ENCODE measurements around the gene FAM163B. TPM values are rescaled to one million over a fixed set of nuclear protein-coding genes. Genes with fewer than 3 reads are reported as not detected.
A peak's percentile ranks its signal among the peaks of the same experiment; 100 is the strongest.

Gene FAM163B
- total RNA-seq, 1 experiment from 2014 or later, result 2.0 TPM

GRCh38 chr9:133589454-133590227 is 19.5 kb downstream of the FAM163B start (continued):
- TF ChIP-seq MYBL2 (CRISPR knock-in tag; IDR thresholded peaks at IDR 0.05) (no peak), NFYB (CRISPR knock-in tag; conservative IDR thresholded peaks at IDR 0.05; ENCODE audit: low read depth) (no peak), NFE2L1 (CRISPR knock-in tag; IDR thresholded peaks at IDR 0.05) (no peak), ETV6 (CRISPR knock-in tag; IDR thresholded peaks at IDR 0.05) (peak; percentile 59; the same call in 1 of the 2 replicates), NR1H2 (CRISPR knock-in tag; IDR thresholded peaks at IDR 0.05) (no peak), TEAD1 (CRISPR knock-in tag; IDR thresholded peaks at IDR 0.05) (no peak), NFATC4 (CRISPR knock-in tag; IDR thresholded peaks at IDR 0.05) (no peak), ZNF317 (CRISPR knock-in tag; IDR thresholded peaks at IDR 0.05; ENCODE audit: borderline replicate concordance, low read depth) (no peak)
- TF ChIP-seq, protein P1, sequence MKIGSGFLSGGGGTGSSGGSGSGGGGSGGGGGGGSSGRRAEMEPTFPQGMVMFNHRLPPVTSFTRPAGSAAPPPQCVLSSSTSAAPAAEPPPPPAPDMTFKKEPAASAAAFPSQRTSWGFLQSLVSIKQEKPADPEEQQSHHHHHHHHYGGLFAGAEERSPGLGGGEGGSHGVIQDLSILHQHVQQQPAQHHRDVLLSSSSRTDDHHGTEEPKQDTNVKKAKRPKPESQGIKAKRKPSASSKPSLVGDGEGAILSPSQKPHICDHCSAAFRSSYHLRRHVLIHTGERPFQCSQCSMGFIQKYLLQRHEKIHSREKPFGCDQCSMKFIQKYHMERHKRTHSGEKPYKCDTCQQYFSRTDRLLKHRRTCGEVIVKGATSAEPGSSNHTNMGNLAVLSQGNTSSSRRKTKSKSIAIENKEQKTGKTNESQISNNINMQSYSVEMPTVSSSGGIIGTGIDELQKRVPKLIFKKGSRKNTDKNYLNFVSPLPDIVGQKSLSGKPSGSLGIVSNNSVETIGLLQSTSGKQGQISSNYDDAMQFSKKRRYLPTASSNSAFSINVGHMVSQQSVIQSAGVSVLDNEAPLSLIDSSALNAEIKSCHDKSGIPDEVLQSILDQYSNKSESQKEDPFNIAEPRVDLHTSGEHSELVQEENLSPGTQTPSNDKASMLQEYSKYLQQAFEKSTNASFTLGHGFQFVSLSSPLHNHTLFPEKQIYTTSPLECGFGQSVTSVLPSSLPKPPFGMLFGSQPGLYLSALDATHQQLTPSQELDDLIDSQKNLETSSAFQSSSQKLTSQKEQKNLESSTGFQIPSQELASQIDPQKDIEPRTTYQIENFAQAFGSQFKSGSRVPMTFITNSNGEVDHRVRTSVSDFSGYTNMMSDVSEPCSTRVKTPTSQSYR (CRISPR knock-in tag; IDR thresholded peaks at IDR 0.05), result no peak
- TF ChIP-seq, protein P2, sequence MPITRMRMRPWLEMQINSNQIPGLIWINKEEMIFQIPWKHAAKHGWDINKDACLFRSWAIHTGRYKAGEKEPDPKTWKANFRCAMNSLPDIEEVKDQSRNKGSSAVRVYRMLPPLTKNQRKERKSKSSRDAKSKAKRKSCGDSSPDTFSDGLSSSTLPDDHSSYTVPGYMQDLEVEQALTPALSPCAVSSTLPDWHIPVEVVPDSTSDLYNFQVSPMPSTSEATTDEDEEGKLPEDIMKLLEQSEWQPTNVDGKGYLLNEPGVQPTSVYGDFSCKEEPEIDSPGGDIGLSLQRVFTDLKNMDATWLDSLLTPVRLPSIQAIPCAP (CRISPR knock-in tag; IDR thresholded peaks at IDR 0.05), result no peak
- TF ChIP-seq, protein P3, sequence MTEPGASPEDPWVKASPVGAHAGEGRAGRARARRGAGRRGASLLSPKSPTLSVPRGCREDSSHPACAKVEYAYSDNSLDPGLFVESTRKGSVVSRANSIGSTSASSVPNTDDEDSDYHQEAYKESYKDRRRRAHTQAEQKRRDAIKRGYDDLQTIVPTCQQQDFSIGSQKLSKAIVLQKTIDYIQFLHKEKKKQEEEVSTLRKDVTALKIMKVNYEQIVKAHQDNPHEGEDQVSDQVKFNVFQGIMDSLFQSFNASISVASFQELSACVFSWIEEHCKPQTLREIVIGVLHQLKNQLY (CRISPR knock-in tag; IDR thresholded peaks at IDR 0.05), result no peak

DNA sequence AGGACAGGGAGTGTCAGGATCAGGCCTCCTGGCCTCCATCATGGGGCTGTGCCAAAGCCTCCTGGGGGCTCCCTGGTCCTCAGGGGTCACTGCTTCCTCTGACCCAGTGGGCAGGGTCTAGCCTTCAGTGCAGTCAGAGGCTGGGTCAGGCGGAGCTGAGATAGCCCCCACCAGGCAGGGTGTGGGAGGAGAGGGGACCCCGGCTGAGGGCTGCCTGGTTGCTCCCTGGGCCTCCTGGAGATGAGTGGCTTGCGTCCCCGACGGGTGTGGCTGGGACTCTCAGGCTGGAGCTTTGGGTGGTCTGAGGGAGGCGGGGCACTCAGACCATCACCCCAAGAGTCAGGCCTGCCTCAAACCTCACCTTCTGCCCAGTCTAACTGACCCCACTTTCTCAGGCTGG is 21.7 kb downstream of the FAM163B start:
- no peak for ATAC-seq
- Mint-ChIP-seq H3K4me1 (peaks cover 23% of the 10 kb centered on the region), H3K27ac (no peak overlapping the region), H3K36me3 (peaks cover 4% of the 10 kb centered on the region), H3K27me3 (ENCODE audit: low read depth) (0 out of 2 replicates have a peak, but pooled peaks cover 4% of the 10 kb centered on the region), H3K9me3 (peaks cover 5% of the 10 kb centered on the region), H3K4me3 (no peak overlapping the region)
- ChIA-PET CTCF (interaction anchor here (0.8 kb wide), 1 partner anchor 128 kb away, joined by 3 read pairs; no protein-coding TSS in a partner anchor), POLR2A (no interaction called here)
- DNase-seq (ENCODE audit: low spot score), result no peak
- TF ChIP-seq SMAD4 (CRISPR knock-in tag; IDR thresholded peaks at IDR 0.05), result no peak
- TF ChIP-seq ZNF425 (CRISPR knock-in tag; conservative IDR thresholded peaks at IDR 0.05), result no peak
- TF ChIP-seq ATF3 (CRISPR knock-in tag; conservative IDR thresholded peaks at IDR 0.05), result no peak
- TF ChIP-seq ELF4 (CRISPR knock-in tag; IDR thresholded peaks at IDR 0.05; ENCODE audit: low read depth), result no peak
- TF ChIP-seq, protein P4, sequence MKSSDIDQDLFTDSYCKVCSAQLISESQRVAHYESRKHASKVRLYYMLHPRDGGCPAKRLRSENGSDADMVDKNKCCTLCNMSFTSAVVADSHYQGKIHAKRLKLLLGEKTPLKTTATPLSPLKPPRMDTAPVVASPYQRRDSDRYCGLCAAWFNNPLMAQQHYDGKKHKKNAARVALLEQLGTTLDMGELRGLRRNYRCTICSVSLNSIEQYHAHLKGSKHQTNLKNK (CRISPR knock-in tag; IDR thresholded peaks at IDR 0.05), result no peak
- TF ChIP-seq IRF2 (CRISPR knock-in tag; IDR thresholded peaks at IDR 0.05; ENCODE audit: borderline replicate concordance, low read depth), result no peak
- no peak for TF ChIP-seq CBFB (CRISPR knock-in tag; IDR thresholded peaks at IDR 0.05; ENCODE audit: low read depth)
- TF ChIP-seq MXD4 (CRISPR knock-in tag; IDR thresholded peaks at IDR 0.05; ENCODE audit: borderline replicate concordance), result no peak
- TF ChIP-seq TEAD4 (CRISPR knock-in tag; IDR thresholded peaks at IDR 0.05), result no peak
- TF ChIP-seq NFYB (CRISPR knock-in tag; conservative IDR thresholded peaks at IDR 0.05; ENCODE audit: low read depth), result no peak

All from WTC11 (cell line).